GM19239 (cell line): ENCODE data around the gene TGM1.
"Not testable (repeated sequence)": the region's sequence is repeated elsewhere in the genome, so short reads cannot be mapped to it uniquely, and the experiment has no call there.

Experiments
- DNase-seq: peaks from one replicate; pipeline ENCODE4 v3.0.0; 2011; ENCODE audit warnings: low spot score; ENCODE audit not compliant: insufficient read length
- FAIRE-seq: peaks from 2 replicates; lab custom pipeline; 2011; peaks lifted over from hg19 to GRCh38; lab: Jason Lieb, UNC

TGM1 gene

GRCh38 chr14:24213866-24214662 lies 48.9 kb downstream of the TGM1 start:
- FAIRE-seq, result no peak

GRCh38 chr14:24212924-24213865 lies 49.8 kb downstream of the TGM1 start, which contains the start of gene CHMP4A:
Gene CHMP4A (minus strand): TSS chr14:24213488. CDS start chr14:24213439, 49 bp downstream.
- FAIRE-seq (peak; percentile 94), DNase-seq (peak; percentile 89)

More at GRCh38 chr14:24213866-24214662, 48.9 kb downstream of the TGM1 start:
- DNase-seq, result no peak

DNA sequence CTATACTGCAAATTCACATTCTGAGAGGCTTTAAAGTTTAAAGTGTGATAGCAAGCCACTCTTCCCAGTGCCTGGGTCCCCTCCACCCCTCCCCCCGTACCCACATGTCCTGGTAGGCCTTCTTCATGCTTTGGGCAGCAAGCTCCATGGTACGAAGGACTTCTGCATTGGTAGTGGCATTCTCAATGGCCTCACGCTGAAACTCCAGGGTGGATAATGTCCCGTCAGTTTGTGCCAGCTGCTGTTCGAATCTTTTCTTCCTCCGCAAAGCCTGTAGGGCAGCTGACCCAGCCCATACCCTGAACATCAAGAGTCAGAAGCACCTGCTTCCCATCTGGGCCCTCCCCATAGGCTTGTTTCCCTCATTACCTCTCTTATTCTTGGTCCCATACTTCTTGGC lies 51.7 kb downstream of the TGM1 start:
- no peak for FAIRE-seq

DNA sequence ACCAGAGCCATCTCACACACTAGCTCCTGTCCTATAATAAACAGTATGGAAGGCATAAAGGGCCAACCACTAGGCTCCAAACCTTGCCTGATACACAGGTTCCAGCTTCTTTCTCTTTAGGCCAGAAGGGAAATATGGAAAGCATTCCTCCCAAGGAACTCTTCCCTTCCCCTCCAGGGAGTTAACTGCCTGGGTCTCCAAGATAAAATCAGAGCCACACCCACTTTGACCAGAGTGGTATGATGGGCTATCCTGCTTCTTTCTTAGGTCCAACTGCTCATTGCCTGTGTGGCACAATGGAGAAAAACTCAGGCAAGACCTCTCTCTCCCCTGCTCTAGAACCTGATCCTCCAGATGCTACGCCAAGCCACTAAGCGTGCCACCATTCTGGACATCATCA lies 55.4 kb downstream of the TGM1 start:
- DNase-seq (no peak), FAIRE-seq (no peak)

More for the DNA sequence above, 51.7 kb downstream of the TGM1 start:
- no peak for DNase-seq

DNA sequence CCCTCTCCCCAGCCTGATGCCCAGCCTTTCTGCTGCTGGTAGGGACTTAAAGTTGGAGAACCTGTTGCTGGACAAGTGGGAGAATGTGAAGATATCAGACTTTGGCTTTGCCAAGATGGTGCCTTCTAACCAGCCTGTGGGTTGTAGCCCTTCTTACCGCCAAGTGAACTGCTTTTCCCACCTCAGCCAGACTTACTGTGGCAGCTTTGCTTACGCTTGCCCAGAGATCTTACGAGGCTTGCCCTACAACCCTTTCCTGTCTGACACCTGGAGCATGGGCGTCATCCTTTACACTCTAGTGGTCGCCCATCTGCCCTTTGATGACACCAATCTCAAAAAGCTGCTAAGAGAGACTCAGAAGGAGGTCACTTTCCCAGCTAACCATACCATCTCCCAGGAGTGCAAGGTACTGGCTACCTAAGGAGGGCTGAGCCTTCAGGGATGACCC lies 55.8 kb downstream of the TGM1 start:
- DNase-seq (no peak), FAIRE-seq (no peak)

- DNase-seq (no peak), FAIRE-seq (no peak)
Observed at GRCh38 chr14:24206260-24207103, 56.5 kb downstream of the TGM1 start.

- FAIRE-seq (no peak), DNase-seq (no peak)
Observed at GRCh38 chr14:24204163-24205146, 58.5 kb downstream of the TGM1 start.

GRCh38 chr14:24203249-24203886 lies 59.6 kb downstream of the TGM1 start:
- not testable (repeated sequence) for FAIRE-seq, DNase-seq

DNA sequence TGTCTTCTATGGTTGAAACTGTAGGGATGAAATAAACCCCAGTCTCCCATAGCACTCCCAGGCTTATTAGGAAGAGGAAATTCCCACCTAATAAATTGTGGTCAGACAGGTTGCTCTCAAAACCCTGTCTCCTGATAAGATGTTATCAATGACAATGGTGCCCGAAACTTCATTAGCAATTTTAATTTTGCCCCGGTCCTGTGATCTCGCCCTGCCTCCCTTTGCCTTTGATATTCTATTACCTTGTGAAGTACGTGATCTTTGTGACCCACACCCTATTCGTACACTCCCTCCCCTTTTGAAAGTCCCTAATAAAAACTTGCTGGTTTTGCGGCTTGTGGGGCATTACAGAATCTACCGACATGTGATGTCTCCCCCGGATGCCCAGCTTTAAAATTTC lies 60.4 kb downstream of the TGM1 start:
- not testable (repeated sequence) for DNase-seq

More for the DNA sequence above, 60.4 kb downstream of the TGM1 start:
- FAIRE-seq, result not testable (repeated sequence)
